SK-N-SH (cell line): ENCODE measurements around the gene SYNGR3. TPM values are rescaled to one million over a fixed set of nuclear protein-coding genes. Genes with fewer than 3 reads are reported as not detected.

ENCODE experiments used
- CTCF ChIA-PET: fragments of 300-600, 350-600 bp; formaldehyde crosslinking; extraction: SDS; loops from one replicate; lab custom pipeline; 2021; lab: Yijun Ruan, JAX
- POLR2A ChIA-PET: fragments of 350-600 bp; sonication (Branson Sonifier 250); formaldehyde crosslinking; extraction: SDS; loops from one replicate; lab custom pipeline; 2020; ENCODE audit warnings: antibody characterized with exemption, inconsistent platforms; lab: Yijun Ruan, JAX
- DNase-seq: peaks from one replicate; pipeline ENCODE4 v3.0.0; 2012
- H2AFZ ChIP-seq: fragments of 200-600 bp; sonication (generic); 2 replicates; pipeline ENCODE4 v1.8.1; 2016; ENCODE audit warnings: antibody characterized with exemption, mild to moderate bottlenecking, low read depth
- H3F3A ChIP-seq: fragments of 200-600 bp; sonication (generic); replicated peaks from 2 replicates; pipeline ENCODE3; 2016; ENCODE audit warnings: antibody characterized with exemption, mild to moderate bottlenecking; ENCODE audit not compliant: insufficient read depth
- H3K27ac ChIP-seq, 2 experiments: fragments of 200-500 bp in 1 of 2; fragments of 200-600 bp in 1 of 2; sonication (Bioruptor generic) in 1 of 2; sonication (generic), shearing (Covaris generic) in 1 of 2; 2 replicates each; pipeline versions ENCODE4 v1.5.1 to v1.6.1; 2014 to 2016; ENCODE audit warnings: low read depth in 2 of 2, inconsistent platforms in 1 of 2, low read length in 1 of 2, mild to moderate bottlenecking in 1 of 2, mixed read lengths in 1 of 2
- H3K27me3 ChIP-seq: fragments of 200-600 bp; sonication (generic), shearing (Covaris generic); 2 replicates; pipeline ENCODE4 v1.6.1; 2016; ENCODE audit warnings: mixed run types; ENCODE audit not compliant: insufficient read depth
- H3K36me3 ChIP-seq, 2 experiments: fragments of 200-500 bp in 1 of 2; fragments of 200-600 bp in 1 of 2; sonication (Bioruptor generic) in 1 of 2; sonication (generic) in 1 of 2; replicated peaks in 1 of 2; 2 replicates each; pipeline versions ENCODE3 to v1.5.1; 2014 to 2016; ENCODE audit warnings: low read length in 1 of 2, mild to moderate bottlenecking in 1 of 2; ENCODE audit not compliant: insufficient read depth in 2 of 2, control insufficient read depth in 1 of 2
- H3K4me1 ChIP-seq, 2 experiments: fragments of 200-500 bp in 1 of 2; fragments of 200-600 bp in 1 of 2; sonication (Bioruptor generic) in 1 of 2; sonication (generic), shearing (Covaris generic) in 1 of 2; 2 replicates each; pipeline versions ENCODE4 v1.5.1 to v1.6.1; 2014 to 2016; ENCODE audit warnings: low read depth in 1 of 2, low read length in 1 of 2, mixed run types in 1 of 2; ENCODE audit not compliant: insufficient read depth in 2 of 2, control insufficient read depth in 1 of 2
- H3K4me2 ChIP-seq: fragments of 200-600 bp; sonication (generic), shearing (Covaris generic); 2 replicates; pipeline ENCODE4 v1.6.1; 2017; ENCODE audit warnings: mixed run types
- H3K4me3 ChIP-seq, 2 experiments: fragments of 200-500 bp in 1 of 2; fragments of 200-600 bp in 1 of 2; sonication (Bioruptor generic) in 1 of 2; sonication (generic), shearing (Covaris generic) in 1 of 2; 2 replicates each; pipeline versions ENCODE4 v1.5.1 to v1.8.1; 2014 to 2016; ENCODE audit warnings: low read depth in 2 of 2, inconsistent platforms in 1 of 2, low read length in 1 of 2, mild to moderate bottlenecking in 1 of 2, mixed read lengths in 1 of 2, moderate library complexity in 1 of 2
- H3K79me2 ChIP-seq: fragments of 200-600 bp; sonication (generic); 2 replicates; pipeline ENCODE4 v1.8.1; 2017; ENCODE audit warnings: mild to moderate bottlenecking; ENCODE audit not compliant: insufficient read depth
- H3K9ac ChIP-seq: fragments of 200-600 bp; sonication (generic); 2 replicates; pipeline ENCODE4 v1.6.1; 2017; ENCODE audit warnings: mixed run types
- H3K9me2 ChIP-seq: fragments of 200-600 bp; sonication (generic); 2 replicates; pipeline ENCODE4 v1.6.1; 2017; ENCODE audit warnings: mixed run types
- H3K9me3 ChIP-seq: fragments of 200-600 bp; sonication (generic); 2 replicates; pipeline ENCODE4 v1.6.1; 2017; ENCODE audit warnings: mixed run types, mild to moderate bottlenecking, moderate library complexity
- H4K20me1 ChIP-seq: fragments of 200-600 bp; sonication (generic); 2 replicates; pipeline ENCODE4 v1.6.1; 2017; ENCODE audit warnings: mild to moderate bottlenecking, mixed run types; ENCODE audit not compliant: insufficient read depth
- ELF1 ChIP-seq: IDR thresholded peaks from 2 replicates; pipeline ENCODE4 v1.4.0; 2012
- EP300 ChIP-seq, 2 experiments: IDR thresholded peaks; 2 replicates each; pipeline versions ENCODE4 v1.4.0 to v1.6.1; 2012; ENCODE audit warnings: borderline replicate concordance in 1 of 2, low read depth in 1 of 2, low read length in 1 of 2
- EZH2phosphoT487 ChIP-seq: fragments of 200-600 bp; sonication (generic); IDR thresholded peaks from 2 replicates; pipeline ENCODE4 v1.6.1; 2017; ENCODE audit warnings: low read depth, mixed run types, mild to moderate bottlenecking, antibody characterized with exemption, moderate library complexity, borderline replicate concordance
- FOXJ3 ChIP-seq: sonication (generic); formaldehyde crosslinking; IDR thresholded peaks from 2 replicates; pipeline ENCODE4 v1.5.1; 2020; ENCODE audit warnings: mild to moderate bottlenecking, missing genetic modification reagents
- FOXM1 ChIP-seq: IDR thresholded peaks from 2 replicates; pipeline ENCODE4 v1.4.0; 2012; ENCODE audit warnings: low read depth, mild to moderate bottlenecking
- GATA2 ChIP-seq: sonication (generic); formaldehyde crosslinking; IDR thresholded peaks from 2 replicates; pipeline ENCODE4 v1.5.0; 2020; ENCODE audit warnings: mild to moderate bottlenecking, missing genetic modification reagents
- JUND ChIP-seq: IDR thresholded peaks from 2 replicates; pipeline ENCODE4 v1.4.0; 2012
- MEF2A ChIP-seq: IDR thresholded peaks from 2 replicates; pipeline ENCODE4 v1.4.0; 2012; ENCODE audit warnings: low read depth, borderline replicate concordance
- MXI1 ChIP-seq: IDR thresholded peaks from 2 replicates; pipeline ENCODE4 v1.6.1; 2012; ENCODE audit warnings: mild to moderate bottlenecking, low read depth, low read length, improper control_type of control experiment
- NFIC ChIP-seq: IDR thresholded peaks from 2 replicates; pipeline ENCODE4 v1.4.0; 2012; ENCODE audit warnings: borderline replicate concordance
- NRF1 ChIP-seq: IDR thresholded peaks from 2 replicates; pipeline ENCODE4 v1.6.1; 2012; ENCODE audit warnings: low read depth, mild to moderate bottlenecking, low read length
- RAD21 ChIP-seq: IDR thresholded peaks from 2 replicates; pipeline ENCODE4 v1.6.1; 2012; ENCODE audit warnings: mild to moderate bottlenecking, low read length
- RCOR1 ChIP-seq: fragments of 150-350 bp; IDR thresholded peaks from 2 replicates; pipeline ENCODE4 v1.6.1; 2017; ENCODE audit warnings: antibody characterized with exemption, low read length
- RXRA ChIP-seq: IDR thresholded peaks from 2 replicates; pipeline ENCODE4 v1.4.0; 2012; ENCODE audit warnings: low read depth, mild to moderate bottlenecking, borderline replicate concordance
- SIN3A ChIP-seq: IDR thresholded peaks from 2 replicates; pipeline ENCODE4 v1.6.1; 2012; ENCODE audit warnings: low read depth, mild to moderate bottlenecking, low read length, moderate library complexity, borderline replicate concordance
- SMC3 ChIP-seq: IDR thresholded peaks from 2 replicates; pipeline ENCODE4 v1.6.1; 2012; ENCODE audit warnings: low read depth, low read length, improper control_type of control experiment
- TAF1 ChIP-seq: IDR thresholded peaks from 2 replicates; pipeline ENCODE4 v1.6.1; 2012; ENCODE audit warnings: low read depth, mild to moderate bottlenecking, low read length, moderate library complexity, borderline replicate concordance
- TCF12 ChIP-seq: IDR thresholded peaks from 2 replicates; pipeline ENCODE4 v1.4.0; 2012
- TEAD4 ChIP-seq: IDR thresholded peaks from 2 replicates; pipeline ENCODE4 v1.4.0; 2012; ENCODE audit warnings: mild to moderate bottlenecking, borderline replicate concordance; ENCODE audit not compliant: insufficient read depth
- USF1 ChIP-seq: IDR thresholded peaks from 2 replicates; pipeline ENCODE4 v1.4.0; 2012; ENCODE audit warnings: low read depth, borderline replicate concordance
- ZBTB33 ChIP-seq: IDR thresholded peaks from 2 replicates; pipeline ENCODE4 v1.4.0; 2012; ENCODE audit warnings: low read depth, borderline replicate concordance
- WGBS: methylation state at CpG from one replicate; pipeline ENCODE4 v1.1.6; 2017; ENCODE audit warnings: low lambda C conversion rate; 5-methylcytosine and 5-hydroxymethylcytosine counted together
- polyA plus RNA-seq, 3 experiments: library from polyadenylated mRNA; depleted of rRNA; stranded (reverse); fragments of >200 nt; gene quantifications; 2 replicates each; pipeline ENCODE4 v1.2.3, GENCODE V29; 2012
- TF ChIP-seq, protein P1 (sequence below): fragments of 150-350 bp; IDR thresholded peaks from 2 replicates; pipeline ENCODE4 v1.6.1; 2017; ENCODE audit warnings: antibody characterized with exemption, low read length, low read depth, borderline replicate concordance

SYNGR3 gene
- polyA plus RNA-seq, 1 of the 3 experiments (the other 2 are of a cell fraction), result 10.7 TPM

GRCh38 chr16:1999866-2000514, 10.2 kb downstream of the SYNGR3 start:
- Histone ChIP-seq H4K20me1 (peaks cover 31% of the 10 kb centered on the region), H3K27me3 (no peaks in the 10 kb centered on the region), H3K36me3 (peaks cover 8 to 58% of the 10 kb centered on the region in 2 experiments), H3K9ac (no peak overlapping the region), H3K4me3 (no peak overlapping the region), H3K4me2 (no peak overlapping the region), H2AFZ (no peak overlapping the region), H3K9me3 (no peaks in the 10 kb centered on the region), H3F3A (peaks cover 19% of the 10 kb centered on the region), H3K4me1 (peaks cover 6 to 16% of the 10 kb centered on the region in 2 experiments; a peak in 2 of 4 replicates), H3K79me2 (peaks cover 31% of the 10 kb centered on the region; the same call in 1 of the 2 replicates), H3K9me2 (no peaks in the 10 kb centered on the region), H3K27ac (no peak overlapping the region)
- 93% methylated on average over 21 of the region's 28 CpGs for WGBS
- ChIA-PET CTCF (interaction anchor here (1.0 to 1.5 kb wide), 4 partner anchors 10 to 141 kb away, joined by 3 to 4 read pairs (median 4); partner anchors contain the start of gene SYNGR3), POLR2A (no interaction called here)
- TF ChIP-seq, protein P1, sequence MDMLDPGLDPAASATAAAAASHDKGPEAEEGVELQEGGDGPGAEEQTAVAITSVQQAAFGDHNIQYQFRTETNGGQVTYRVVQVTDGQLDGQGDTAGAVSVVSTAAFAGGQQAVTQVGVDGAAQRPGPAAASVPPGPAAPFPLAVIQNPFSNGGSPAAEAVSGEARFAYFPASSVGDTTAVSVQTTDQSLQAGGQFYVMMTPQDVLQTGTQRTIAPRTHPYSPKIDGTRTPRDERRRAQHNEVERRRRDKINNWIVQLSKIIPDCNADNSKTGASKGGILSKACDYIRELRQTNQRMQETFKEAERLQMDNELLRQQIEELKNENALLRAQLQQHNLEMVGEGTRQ, result no peak
- TF ChIP-seq EP300 (IDR thresholded peaks at IDR 0.05; ENCODE audit: borderline replicate concordance in 1 of 2, low read depth in 1 of 2, low read length in 1 of 2), result no peak
- TF ChIP-seq GATA2 (CRISPR knock-in tag), result no peak
- no peak for TF ChIP-seq ELF1
- TF ChIP-seq SMC3, result no peak
- no peak for TF ChIP-seq FOXM1
- no peak for TF ChIP-seq EZH2phosphoT487
- no peak for TF ChIP-seq RXRA
- no peak for TF ChIP-seq NFIC
- DNase-seq, result no peak

- TF ChIP-seq FOXJ3 (CRISPR knock-in tag) (no peak), RCOR1 (no peak), SIN3A (no peak), NRF1 (no peak), GATA2 (CRISPR knock-in tag) (no peak), RAD21 (no peak), TCF12 (no peak), TEAD4 (no peak), MXI1 (no peak), ZBTB33 (no peak), TAF1 (no peak), USF1 (no peak), JUND (no peak), MEF2A (no peak), EP300 (IDR thresholded peaks at IDR 0.05; ENCODE audit: borderline replicate concordance in 1 of 2, low read depth in 1 of 2, low read length in 1 of 2) (no peak)
- ChIA-PET CTCF (interaction anchor here (1.3 to 1.4 kb wide), 2 partner anchors 17 to 139 kb away, joined by 3 to 4 read pairs; partner anchors contain the start of gene GFER), POLR2A (no interaction called here)
- 91% methylated on average over 13 of the region's 19 CpGs for WGBS
- Histone ChIP-seq H4K20me1 (peaks cover 42% of the 10 kb centered on the region), H3K9me2 (no peaks in the 10 kb centered on the region), H3K4me1 (peaks cover 9 to 26% of the 10 kb centered on the region in 2 experiments; a peak in 3 of 4 replicates), H3K36me3 (peaks cover 8 to 62% of the 10 kb centered on the region in 2 experiments), H3K4me3 (no peak overlapping the region), H3F3A (peaks cover 13% of the 10 kb centered on the region), H3K9ac (no peak overlapping the region), H3K27me3 (no peaks in the 10 kb centered on the region), H3K4me2 (no peak overlapping the region), H3K9me3 (no peaks in the 10 kb centered on the region), H3K27ac (no peak overlapping the region), H3K79me2 (peaks cover 42% of the 10 kb centered on the region), H2AFZ (no peak overlapping the region)
- DNase-seq, result no peak
These were observed 11.3 kb downstream of the SYNGR3 start for GRCh38 chr16:2001035-2001434.
